Endothelial cell of hepatic sinusoid (primary cell): ENCODE measurements around the gene CPEB3.
"Not testable (repeated sequence)": the region's sequence is repeated elsewhere in the genome, so short reads cannot be mapped to it uniquely, and the experiment has no call there.

ENCODE experiments used
- in situ Hi-C: cut with HindIII; loops from 2 replicates; pipeline ENCODE4 v1.10.0; 2017; ENCODE audit warnings: low sequenced_read_pairs

The CPEB3 gene

DNA sequence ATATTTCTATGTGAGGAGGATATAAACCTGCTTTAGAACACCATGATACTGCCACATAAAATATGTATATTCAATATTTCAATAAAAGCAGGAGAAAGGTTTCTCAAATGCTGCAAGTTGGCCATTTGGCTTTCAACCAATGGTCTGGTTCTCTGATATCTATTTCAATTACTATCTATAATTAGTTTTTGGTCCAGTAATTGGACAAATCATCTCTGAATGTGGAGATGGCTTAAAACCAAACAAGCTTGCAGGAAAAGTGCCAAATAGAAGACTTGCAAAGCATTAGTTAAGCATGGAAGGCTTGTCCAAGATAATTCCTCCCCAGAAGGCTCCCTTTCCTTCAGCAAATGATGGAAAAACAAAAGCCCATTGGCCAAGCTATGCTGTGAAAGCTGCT lies 140.1 kb downstream of the CPEB3 start:
- in situ Hi-C loops, result no loop called here

GRCh38 chr10:92149261-92149660 lies 141.6 kb downstream of the CPEB3 start:
- in situ Hi-C loops, result no loop called here

- in situ Hi-C loops, result no loop called here
Measured at GRCh38 chr10:92146781-92147180, 144.1 kb downstream of the CPEB3 start.

DNA sequence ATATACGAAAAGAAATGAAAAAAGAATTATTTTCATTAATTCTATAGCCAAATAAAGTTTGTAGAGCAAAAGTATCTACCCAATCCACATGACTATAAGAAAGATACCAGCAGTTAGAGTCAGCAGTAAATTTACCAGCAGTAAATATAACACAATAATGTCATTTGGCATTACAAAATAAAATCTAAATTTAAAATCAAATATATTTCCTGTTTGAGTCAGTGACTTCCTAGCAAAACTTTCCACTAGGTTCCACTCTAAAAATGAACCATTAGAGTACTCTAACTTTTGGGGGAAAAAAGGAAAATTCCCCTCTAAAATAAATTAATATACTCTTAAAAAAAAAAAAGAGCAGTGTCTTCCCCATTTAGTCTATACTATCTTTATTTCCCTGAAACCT lies 144.8 kb downstream of the CPEB3 start:
- in situ Hi-C loops, result no loop called here

GRCh38 chr10:92142949-92143348 lies 147.9 kb downstream of the CPEB3 start:
- in situ Hi-C loops, result no loop called here

GRCh38 chr10:92142512-92142911 lies 148.4 kb downstream of the CPEB3 start:
- in situ Hi-C loops, result no loop called here

DNA sequence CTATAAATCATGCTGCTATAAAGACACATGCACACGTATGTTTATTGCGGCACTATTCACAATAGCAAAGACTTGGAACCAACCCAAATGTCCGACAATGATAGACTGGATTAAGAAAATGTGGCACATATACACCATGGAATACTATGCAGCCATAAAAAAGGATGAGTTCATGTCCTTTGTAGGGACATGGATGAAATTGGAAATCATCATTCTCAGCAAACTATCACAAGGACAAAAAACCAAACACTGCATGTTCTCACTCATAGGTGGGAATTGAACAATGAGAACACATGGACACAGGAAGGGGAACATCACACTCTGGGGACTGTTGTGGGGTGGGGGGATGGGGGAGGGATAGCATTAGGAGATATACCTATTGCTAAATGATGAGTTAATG lies 149.7 kb downstream of the CPEB3 start:
- in situ Hi-C loops, result not testable (repeated sequence)

GRCh38 chr10:92134049-92134448 lies 156.8 kb downstream of the CPEB3 start:
- in situ Hi-C loops, result not testable (repeated sequence)

DNA sequence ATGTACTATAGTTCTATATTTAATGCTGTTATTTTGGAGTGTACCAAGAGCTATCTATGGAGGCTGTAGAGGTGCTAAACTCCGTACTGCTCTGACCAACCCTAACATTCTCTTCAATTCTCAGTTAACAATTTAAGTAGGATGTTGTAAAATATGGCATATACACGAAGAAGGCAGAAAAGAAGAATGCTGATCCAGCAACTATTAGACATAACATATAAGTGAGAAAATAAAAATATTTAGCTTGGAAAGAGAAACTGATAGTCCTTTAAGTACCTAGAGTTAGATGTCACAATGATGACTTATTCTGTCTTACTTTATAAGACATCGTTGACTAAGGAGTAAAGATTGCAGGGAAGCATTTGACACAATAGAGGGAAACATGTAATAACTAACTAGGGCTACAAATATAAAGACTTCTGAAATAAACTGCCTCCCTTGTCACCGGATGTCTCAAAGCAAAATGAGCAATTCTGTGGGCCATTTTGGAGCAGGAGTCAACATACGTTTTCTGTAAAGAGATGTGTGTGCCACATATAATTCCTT lies 159.5 kb downstream of the CPEB3 start:
- in situ Hi-C loops, result no loop called here

GRCh38 chr10:92130622-92131274 lies 160.1 kb downstream of the CPEB3 start:
- in situ Hi-C loops, result no loop called here

DNA sequence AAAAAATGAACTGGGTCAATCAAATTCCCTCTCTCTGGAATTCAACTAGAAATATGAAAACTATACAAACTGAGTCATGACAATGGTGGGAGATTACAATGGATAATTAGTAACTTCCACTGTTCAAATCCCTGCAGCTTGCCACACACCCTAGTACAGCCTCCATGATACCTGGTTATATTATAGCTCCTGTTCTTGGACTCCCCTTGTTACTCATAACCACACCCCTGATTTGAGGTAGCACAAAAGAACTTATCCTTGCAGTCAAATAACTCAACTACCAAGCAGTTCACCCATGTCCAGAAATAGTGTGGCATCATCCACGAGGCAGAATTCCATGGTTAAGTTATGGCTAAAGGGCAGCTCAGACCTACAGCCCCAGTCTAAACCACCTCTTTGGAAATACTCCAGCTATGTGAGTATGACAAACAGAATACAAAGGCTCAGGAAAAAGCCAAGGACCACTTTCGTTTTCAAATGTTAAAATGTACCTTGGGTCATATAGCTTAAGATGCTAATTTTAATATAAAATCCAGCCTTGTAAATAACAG lies 164.7 kb downstream of the CPEB3 start:
- in situ Hi-C loops, result no loop called here

- in situ Hi-C loops, result no loop called here
Measured at GRCh38 chr10:92125144-92125543, 165.7 kb downstream of the CPEB3 start.

- in situ Hi-C loops, result loop anchor here (5.0 kb wide), 2 partner anchors 37 to 63 kb away; no protein-coding TSS in a partner anchor
Measured at GRCh38 chr10:92124616-92125143, 166.2 kb downstream of the CPEB3 start.

- in situ Hi-C loops, result loop anchor here (5.0 kb wide), 2 partner anchors 37 to 63 kb away; no protein-coding TSS in a partner anchor
Measured at GRCh38 chr10:92124020-92124419, 166.9 kb downstream of the CPEB3 start.

DNA sequence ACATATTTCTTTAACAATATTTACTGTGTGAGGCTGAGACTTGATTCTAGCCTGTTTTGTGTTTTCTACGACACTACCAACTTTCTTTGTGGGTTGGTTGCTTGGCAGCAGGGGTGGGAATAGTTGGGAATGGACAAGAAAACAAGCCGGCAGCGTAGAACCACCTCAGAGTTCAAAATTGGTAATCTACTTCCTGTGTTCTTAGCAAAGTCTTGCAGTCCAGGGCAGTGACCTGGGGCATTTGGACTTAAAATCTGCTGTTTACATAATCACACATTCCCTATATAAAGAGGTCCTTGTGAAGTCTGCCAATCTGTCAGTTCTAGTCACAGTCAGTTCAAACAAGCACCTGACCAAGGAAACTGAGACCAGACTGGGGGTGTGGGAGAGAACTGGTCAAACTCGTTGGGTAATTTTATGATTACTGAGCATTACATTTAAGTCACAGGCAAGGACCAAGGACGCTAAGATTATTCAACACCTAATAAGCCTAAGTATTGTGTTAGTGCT lies 167.9 kb downstream of the CPEB3 start:
- in situ Hi-C loops, result loop anchor here (5.0 kb wide), 2 partner anchors 36 to 64 kb away; no protein-coding TSS in a partner anchor

DNA sequence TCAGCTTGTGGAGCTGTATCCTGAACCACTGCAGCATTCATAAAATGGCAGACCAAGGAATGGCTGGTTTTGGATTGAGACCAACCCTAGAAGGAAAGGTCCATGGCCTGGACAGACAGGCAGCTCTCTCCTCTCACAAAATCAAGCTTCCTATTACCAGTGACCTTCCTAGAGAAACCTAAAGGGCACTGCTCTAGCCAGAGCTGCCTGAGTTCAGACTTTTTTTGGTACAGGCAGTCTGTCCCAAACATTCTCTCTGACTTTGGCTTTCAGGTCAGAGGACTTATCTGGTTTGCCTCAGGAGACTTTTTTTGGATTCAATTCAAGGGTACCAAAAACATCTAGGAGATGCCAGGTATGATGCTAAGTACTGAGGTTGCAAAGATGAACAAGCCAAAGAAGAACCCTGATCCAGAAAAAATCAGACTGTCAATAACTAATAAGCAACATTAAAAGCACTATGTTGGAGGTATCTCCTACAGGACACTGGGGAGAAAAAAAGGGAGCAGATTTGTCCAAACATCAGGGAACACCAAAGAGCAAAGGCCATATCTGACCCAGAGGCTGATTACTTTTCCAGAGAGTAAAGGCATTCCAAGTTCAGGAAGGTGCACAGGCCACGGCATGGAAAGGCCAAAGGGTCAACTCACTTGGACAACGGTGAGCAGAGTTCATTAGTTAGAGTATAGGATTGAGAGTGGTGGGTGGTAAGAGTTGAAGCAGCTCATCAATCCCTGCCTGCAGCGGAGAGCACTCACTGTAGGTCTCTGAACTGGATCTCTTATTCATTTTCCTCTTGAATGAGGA lies 169.0 kb downstream of the CPEB3 start:
- in situ Hi-C loops, result loop anchor here (5.0 kb wide), 2 partner anchors 35 to 65 kb away; no protein-coding TSS in a partner anchor

- in situ Hi-C loops, result no loop called here
Measured at GRCh38 chr10:92119340-92119739, 171.5 kb downstream of the CPEB3 start.

DNA sequence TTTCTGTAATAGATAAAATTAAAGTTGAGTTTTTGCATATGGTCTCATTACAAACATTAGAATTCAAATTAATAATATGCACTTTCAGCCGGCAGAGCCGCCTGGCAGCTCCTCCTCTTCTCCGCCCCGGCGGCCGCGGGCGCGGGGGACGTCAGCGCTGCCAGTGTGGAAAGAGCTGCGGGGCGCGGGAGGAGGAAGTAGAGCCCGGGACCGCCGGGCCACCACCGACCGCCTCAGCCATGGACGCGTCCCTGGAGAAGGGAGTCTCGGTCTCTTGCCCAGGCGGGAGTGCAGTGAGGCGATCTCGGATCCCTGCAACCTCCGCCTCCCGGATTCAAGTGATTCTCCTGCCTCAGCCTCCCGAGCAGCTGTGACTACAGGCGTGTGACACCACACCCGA lies 176.0 kb downstream of the CPEB3 start:
- in situ Hi-C loops, result loop anchor here (5.0 kb wide), 1 partner anchor 52 kb away; no protein-coding TSS in a partner anchor

DNA sequence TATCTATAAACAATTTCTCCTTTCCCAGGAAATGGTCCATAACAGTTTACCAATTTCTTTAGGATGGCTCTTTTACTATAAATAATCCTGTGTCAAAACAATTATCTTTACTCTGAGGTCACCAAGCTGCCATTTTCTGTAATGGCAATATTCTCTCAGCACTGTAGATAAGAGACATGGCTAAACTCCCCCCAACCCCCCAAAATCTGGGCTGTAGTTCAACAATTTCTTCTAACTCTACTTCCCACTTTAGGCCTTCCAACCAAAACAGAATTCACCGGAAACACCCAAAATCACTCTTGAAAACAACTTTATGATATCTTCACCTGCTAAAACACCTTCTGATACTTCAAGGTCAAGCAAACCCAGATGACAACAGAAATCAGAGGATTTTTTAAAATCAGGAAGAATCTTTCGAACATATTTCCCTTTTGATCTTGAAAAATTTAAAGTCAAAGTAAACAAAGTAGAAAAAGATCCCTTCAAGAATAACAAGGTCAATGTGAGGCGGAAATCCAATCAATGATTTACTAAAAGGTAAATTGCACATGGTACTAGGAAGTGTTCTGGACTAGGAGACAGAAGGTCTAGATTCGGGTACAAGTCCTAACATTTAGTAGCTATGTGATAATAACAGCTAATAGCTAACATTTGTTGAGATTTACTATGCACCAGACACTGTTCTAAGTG lies 176.8 kb downstream of the CPEB3 start:
- in situ Hi-C loops, result loop anchor here (5.0 kb wide), 1 partner anchor 53 kb away; no protein-coding TSS in a partner anchor

- in situ Hi-C loops, result loop anchor here (5.0 kb wide), 1 partner anchor 55 kb away; no protein-coding TSS in a partner anchor
Measured at GRCh38 chr10:92112462-92112861, 178.4 kb downstream of the CPEB3 start.
